HG03575 (cell line): ENCODE results near the gene HPS6.

Experiments
- ATAC-seq: cut with Tn5 transposase; IDR thresholded peaks from one replicate; pipeline ENCODE4 v1.9.1; 2021; ENCODE audit not compliant: unreplicated experiment, insufficient number of reproducible peaks, low FRiP score; ENCODE audit errors: extremely low read depth

The HPS6 gene

DNA sequence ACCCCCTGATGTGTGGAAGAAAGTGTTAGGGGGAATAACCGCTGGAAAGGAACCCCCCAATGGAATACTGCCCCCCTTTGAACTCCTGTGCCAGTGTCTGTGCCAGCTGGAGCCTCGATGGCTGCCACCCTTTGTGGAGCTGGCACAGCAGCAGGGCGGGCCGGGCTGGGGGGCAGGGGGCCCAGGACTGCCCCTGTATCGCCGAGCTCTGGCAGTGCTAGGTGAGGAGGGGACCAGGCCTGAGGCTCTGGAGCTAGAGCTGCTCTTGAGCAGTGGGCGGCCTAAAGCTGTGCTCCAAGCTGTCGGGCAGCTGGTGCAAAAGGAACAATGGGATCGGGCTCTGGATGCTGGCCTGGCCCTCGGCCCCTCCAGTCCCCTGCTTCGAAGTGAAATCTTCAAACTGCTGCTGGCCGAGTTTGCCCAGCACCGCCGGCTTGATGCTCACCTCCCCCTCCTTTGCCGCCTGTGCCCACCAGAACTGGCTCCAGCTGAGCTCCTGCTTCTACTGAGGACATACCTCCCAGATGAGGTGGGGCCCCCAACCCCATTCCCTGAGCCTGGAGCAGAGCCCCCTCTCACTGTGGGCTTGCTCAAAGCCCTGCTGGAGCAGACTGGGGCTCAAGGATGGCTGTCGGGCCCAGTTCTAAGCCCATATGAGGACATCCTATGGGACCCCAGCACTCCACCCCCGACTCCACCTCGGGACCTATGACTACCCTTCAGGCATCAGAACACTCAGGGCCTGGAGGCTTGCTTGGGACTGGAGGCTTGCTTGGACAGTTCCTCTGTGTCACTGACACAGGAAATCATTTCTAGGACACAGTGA lies 2.2 kb downstream of the HPS6 start:
- no peak for ATAC-seq

- ATAC-seq: no peak
Observed at GRCh38 chr10:102068216-102068615, 3.1 kb downstream of the HPS6 start.

GRCh38 chr10:102069071-102069470 lies 3.9 kb downstream of the HPS6 start:
- ATAC-seq: no peak

DNA sequence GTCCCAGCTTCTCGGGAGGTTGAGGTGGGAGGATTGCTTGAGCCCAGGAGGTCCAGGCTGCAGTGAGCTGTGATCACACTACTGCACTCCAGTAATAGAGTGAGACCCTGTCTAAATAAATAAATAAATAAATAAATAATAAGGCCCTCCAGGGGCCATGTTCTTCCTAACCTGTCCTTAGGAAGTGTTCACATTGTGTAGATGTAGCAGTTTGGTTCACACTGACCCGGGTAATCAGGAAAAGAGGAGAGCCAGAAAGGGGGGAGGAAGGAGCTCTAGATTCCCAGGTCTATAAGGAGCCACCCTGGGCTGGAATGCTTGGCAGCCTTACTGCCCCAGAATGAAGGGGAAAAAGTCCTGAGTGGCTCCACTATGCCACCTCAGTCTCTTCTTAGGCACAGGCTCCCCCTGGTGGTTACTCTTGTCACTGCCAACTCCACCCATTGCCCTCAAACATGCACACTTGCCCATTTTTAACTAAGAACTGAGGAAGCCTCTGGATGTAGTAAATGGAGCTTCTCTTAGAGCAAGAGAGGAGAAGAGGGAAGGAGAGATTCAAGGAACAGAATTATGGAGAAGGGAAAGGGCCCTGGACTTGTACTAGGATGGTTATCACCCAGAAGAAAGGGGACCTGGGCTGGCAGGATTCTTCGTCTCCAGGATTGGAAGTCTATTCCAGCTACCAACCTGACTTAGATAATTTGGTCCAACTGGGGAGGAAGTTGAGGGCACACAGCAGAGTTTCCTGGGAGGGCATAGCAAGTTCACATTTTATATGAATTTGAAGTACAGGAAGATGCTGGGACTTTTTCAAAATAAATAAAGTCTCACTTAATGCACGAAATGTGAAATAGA lies 7.8 kb downstream of the HPS6 start:
- no peak for ATAC-seq

DNA sequence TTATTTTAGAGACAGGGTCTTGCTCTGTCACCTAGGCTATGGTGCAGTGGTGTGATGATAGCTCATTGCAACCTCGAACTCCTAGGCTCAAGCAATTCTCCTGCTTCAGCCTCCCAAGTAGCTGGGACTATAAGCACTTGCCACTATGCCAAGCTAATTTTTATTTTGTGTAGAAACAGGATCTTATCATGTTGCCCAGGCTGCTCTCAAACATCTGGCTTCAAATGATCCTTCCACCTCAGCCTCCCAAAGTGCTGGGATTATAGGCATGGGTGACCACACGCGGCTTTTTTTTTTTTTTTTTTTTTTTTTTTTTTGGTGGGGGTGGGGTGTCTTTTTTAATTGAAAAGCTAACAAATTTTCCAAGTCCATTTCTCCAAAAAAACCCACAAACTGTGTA lies 18.4 kb downstream of the HPS6 start:
- no peak for ATAC-seq

GRCh38 chr10:102085336-102085735 lies 20.2 kb downstream of the HPS6 start:
- ATAC-seq: no peak

- no peak for ATAC-seq
Observed at GRCh38 chr10:102086196-102086595, 21.0 kb downstream of the HPS6 start.

- ATAC-seq: no peak
Observed at GRCh38 chr10:102090772-102091171, 25.6 kb downstream of the HPS6 start.

- ATAC-seq: no peak
Observed at GRCh38 chr10:102096449-102096848, 31.3 kb downstream of the HPS6 start.

DNA sequence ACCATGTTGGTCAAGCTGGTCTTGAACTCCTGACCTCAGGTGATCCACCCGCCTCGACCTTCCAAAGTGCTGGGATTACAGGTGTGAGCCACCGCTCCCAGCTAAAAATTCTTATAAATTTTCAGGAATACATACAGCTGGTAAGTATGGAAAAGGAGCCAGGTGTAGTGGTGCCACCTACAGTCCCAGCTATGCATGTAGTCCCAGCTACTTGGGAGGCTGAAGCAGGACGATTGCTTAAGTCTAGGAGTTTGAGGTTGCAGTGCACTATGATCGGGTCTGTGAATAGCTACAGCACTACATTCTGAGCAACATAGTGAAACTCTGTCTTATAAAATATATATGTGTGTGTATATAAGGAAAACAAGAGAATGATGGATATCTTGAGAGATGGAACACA lies 36.0 kb downstream of the HPS6 start:
- no peak for ATAC-seq

- no peak for ATAC-seq
Observed at GRCh38 chr10:102102421-102102820, 37.3 kb downstream of the HPS6 start.

GRCh38 chr10:102106998-102107397 lies 41.8 kb downstream of the HPS6 start:
- ATAC-seq: no peak

DNA sequence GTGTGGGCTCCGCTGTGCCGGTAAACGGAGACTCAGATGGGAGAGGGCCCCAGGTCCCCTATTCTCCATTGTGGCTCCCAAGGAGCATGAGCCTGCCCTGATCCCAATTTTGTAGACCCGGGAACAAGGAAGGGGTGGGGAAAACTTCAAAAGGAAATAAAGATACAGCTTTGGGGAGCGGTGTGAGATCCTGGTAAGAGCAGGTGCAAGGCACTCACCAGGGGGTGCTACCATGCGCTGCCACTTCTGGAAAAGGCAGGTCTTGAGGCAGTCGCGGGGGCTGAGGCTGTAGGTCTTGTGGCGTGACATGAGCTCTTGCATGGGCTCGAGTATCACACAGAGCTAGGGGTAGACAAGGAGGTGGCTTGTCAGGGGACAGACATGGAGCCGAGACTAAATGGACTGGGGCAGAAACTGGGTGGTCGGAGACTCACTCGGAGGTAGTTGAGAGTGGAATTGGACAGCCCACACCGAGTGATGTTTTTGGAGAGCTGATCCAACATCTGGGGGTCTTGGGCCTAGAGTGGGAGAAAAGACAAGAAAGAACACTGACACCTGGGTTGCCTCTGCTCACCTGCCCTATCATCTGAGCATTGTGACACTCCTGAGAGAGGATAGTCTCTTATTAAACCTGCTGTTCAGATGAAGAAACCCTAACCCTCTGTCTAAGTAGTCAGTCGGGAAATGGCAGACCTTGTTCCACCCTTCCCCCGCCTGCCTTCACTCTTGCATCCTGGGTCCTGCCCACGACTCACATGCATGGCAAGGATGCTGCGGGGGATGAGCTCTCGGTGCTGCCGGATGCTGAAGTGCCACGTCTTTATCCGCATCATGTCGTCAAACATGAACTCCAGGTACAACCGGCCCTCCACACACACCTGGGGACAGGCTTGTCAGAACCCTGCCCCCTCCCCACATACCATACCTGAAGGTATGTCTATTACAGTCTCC lies 44.3 kb downstream of the HPS6 start:
- no peak for ATAC-seq

- ATAC-seq: no peak
Observed at GRCh38 chr10:102111276-102111675, 46.1 kb downstream of the HPS6 start.

GRCh38 chr10:102112210-102112817 lies 47.2 kb downstream of the HPS6 start:
- no peak for ATAC-seq

DNA sequence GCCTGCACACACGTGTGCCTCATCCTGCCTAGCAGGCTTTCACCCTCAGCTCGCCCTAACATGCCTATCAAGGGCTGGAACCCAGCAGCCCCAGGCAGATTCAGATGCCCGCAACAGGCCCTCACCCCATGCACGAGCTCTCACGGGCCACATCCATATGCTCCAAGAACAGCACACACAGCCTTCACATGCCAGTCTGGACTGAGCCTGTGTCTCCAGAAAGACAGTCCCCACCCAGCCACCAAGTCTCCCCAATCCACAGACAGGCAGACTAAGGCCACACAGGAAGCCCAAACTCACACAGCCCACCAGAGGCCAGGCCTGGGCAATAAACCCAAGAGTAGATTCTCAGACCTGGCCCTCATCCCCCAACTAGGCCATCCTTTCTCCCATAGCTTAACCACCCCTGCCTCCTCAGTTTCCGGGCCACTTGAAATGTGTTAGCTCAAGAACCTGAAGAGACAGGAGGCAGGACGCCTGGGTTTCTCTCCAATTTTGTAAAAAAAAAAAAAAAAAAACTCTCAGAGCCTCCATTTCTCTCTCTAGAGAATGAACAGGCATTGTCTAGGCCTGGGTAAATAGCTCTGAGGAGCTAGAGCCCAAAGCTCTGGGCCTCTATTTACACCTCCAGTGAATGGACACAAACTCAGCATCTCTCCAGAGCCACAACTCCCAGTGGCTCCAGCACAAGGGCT lies 48.3 kb downstream of the HPS6 start:
- no peak for ATAC-seq

GRCh38 chr10:102113956-102114857 lies 49.1 kb downstream of the HPS6 start:
- no peak for ATAC-seq
